DOHH2 (cell line): ENCODE results near the gene SLC6A20.

Experiments
- H3F3A ChIP-seq: fragments of 200-600 bp; sonication (generic), shearing (Covaris generic); 2 replicates; pipeline ENCODE4 v1.6.0; 2016; ENCODE audit warnings: antibody characterized with exemption, mild to moderate bottlenecking; ENCODE audit not compliant: control insufficient read depth, insufficient read depth
- H3K27ac ChIP-seq: fragments of 200-600 bp; sonication (generic); 2 replicates; pipeline ENCODE4 v1.5.1; 2014; ENCODE audit warnings: low read depth, mild to moderate bottlenecking, low read length, moderate library complexity
- H3K27me3 ChIP-seq: fragments of 200-600 bp; sonication (generic); 2 replicates; pipeline ENCODE4 v1.6.1; 2014; ENCODE audit warnings: mild to moderate bottlenecking, low read length, mixed read lengths; ENCODE audit not compliant: control insufficient read depth
- H3K36me3 ChIP-seq: fragments of 200-600 bp; sonication (generic); 2 replicates; pipeline ENCODE4 v1.6.1; 2014; ENCODE audit warnings: mild to moderate bottlenecking, low read length, moderate library complexity, mixed read lengths; ENCODE audit not compliant: control insufficient read depth
- H3K4me1 ChIP-seq: fragments of 200-600 bp; sonication (generic); 2 replicates; pipeline ENCODE4 v1.6.1; 2014; ENCODE audit warnings: mild to moderate bottlenecking, low read length, mixed read lengths; ENCODE audit not compliant: control insufficient read depth
- H3K4me2 ChIP-seq: fragments of 200-600 bp; sonication (generic); 2 replicates; pipeline ENCODE4 v1.6.0; 2014; ENCODE audit warnings: mild to moderate bottlenecking, low read length, moderate library complexity
- H3K4me3 ChIP-seq: fragments of 200-600 bp; sonication (generic); 2 replicates; pipeline ENCODE4 v1.5.1; 2014; ENCODE audit warnings: mild to moderate bottlenecking, low read length, mixed read lengths
- H3K79me2 ChIP-seq: fragments of 200-600 bp; sonication (generic); 2 replicates; pipeline ENCODE4 v1.6.1; 2014; ENCODE audit warnings: mild to moderate bottlenecking, low read length, mixed read lengths; ENCODE audit not compliant: control insufficient read depth
- H3K9me2 ChIP-seq: fragments of 200-600 bp; sonication (generic); replicated peaks from 2 replicates; pipeline ENCODE4 v1.6.1; 2014; ENCODE audit warnings: mild to moderate bottlenecking, low read length, mixed read lengths; ENCODE audit not compliant: control insufficient read depth
- H3K9me3 ChIP-seq: fragments of 200-600 bp; sonication (generic); 2 replicates; pipeline ENCODE4 v1.6.1; 2014; ENCODE audit warnings: antibody characterized with exemption, low read length, mixed read lengths; ENCODE audit not compliant: control insufficient read depth, insufficient read depth
- H4K20me1 ChIP-seq: fragments of 200-600 bp; sonication (generic); 2 replicates; pipeline ENCODE4 v1.6.0; 2014; ENCODE audit warnings: low read depth, mild to moderate bottlenecking, antibody characterized with exemption, low read length, moderate library complexity; ENCODE audit not compliant: control insufficient read depth, insufficient read depth
- EZH2phosphoT487 ChIP-seq: fragments of 200-600 bp; sonication (generic); IDR thresholded peaks from 2 replicates; pipeline ENCODE4 v1.6.1; 2017; ENCODE audit warnings: borderline replicate concordance, mild to moderate bottlenecking, antibody characterized with exemption, low read length, moderate library complexity, mixed read lengths
- TF ChIP-seq, protein P1 (sequence below): fragments of 200-600 bp; sonication (generic); IDR thresholded peaks from one replicate; pipeline ENCODE4 v1.5.1; 2014; ENCODE audit warnings: antibody characterized with exemption, mild to moderate bottlenecking, low read depth, low read length; ENCODE audit not compliant: poor library complexity, severe bottlenecking

The SLC6A20 gene

DNA sequence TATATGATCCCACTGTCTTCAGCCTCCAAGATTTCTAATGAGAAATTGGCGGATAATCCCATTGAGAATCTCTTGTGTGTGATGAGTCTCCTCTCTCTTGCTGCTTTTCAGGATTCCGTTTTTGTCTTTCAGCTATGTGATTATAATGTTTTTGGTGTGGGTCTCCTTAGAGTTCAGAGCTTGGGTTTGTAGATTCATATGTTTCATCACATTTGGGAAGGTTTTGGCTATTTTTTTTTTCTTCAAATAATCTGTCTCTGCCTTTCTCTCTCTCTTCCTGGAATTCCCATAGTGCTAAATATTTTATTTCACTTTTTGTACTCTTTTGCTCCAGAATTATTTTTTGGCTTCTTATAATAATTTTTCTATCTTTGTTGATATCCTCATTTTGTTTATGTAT is 66.7 kb downstream of the SLC6A20 start:
- H3K27ac ChIP-seq: no peak overlapping the region
- no peak overlapping the region for H3K4me2 ChIP-seq
- no peaks in the 10 kb centered on the region for H3F3A ChIP-seq
- H3K79me2 ChIP-seq: no peaks in the 10 kb centered on the region
- peaks cover 9% of the 10 kb centered on the region for H3K4me1 ChIP-seq
- no peaks in the 10 kb centered on the region for H3K9me2 ChIP-seq
- TF ChIP-seq EZH2phosphoT487: no peak
- TF ChIP-seq, protein P1, sequence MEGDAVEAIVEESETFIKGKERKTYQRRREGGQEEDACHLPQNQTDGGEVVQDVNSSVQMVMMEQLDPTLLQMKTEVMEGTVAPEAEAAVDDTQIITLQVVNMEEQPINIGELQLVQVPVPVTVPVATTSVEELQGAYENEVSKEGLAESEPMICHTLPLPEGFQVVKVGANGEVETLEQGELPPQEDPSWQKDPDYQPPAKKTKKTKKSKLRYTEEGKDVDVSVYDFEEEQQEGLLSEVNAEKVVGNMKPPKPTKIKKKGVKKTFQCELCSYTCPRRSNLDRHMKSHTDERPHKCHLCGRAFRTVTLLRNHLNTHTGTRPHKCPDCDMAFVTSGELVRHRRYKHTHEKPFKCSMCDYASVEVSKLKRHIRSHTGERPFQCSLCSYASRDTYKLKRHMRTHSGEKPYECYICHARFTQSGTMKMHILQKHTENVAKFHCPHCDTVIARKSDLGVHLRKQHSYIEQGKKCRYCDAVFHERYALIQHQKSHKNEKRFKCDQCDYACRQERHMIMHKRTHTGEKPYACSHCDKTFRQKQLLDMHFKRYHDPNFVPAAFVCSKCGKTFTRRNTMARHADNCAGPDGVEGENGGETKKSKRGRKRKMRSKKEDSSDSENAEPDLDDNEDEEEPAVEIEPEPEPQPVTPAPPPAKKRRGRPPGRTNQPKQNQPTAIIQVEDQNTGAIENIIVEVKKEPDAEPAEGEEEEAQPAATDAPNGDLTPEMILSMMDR: no peak
- no peak overlapping the region for H3K4me3 ChIP-seq
- peaks cover 63% of the 10 kb centered on the region for H3K36me3 ChIP-seq
- no peaks in the 10 kb centered on the region for H3K9me3 ChIP-seq
- no peaks in the 10 kb centered on the region for H3K27me3 ChIP-seq
- no peaks in the 10 kb centered on the region for H4K20me1 ChIP-seq

DNA sequence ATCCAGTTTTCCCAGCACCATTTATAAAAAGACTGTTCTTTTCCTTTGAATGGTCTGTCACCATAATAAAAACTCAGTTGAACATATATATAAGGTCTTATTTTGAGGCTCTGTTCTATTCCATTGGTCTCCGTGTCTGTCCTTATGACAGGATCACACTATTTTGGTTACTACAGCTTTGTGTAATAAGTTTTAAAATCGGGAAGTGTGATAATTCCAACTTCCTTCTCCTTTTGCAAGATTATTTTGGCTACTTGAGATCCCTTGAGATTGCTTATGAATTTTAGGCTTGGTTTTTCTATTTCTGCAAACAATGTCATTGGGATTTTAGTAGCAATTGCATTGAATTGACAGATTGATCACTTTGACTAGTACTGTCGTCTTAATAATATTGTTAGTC is 71.4 kb downstream of the SLC6A20 start:
- Histone ChIP-seq H3K9me2 (no peaks in the 10 kb centered on the region), H4K20me1 (no peaks in the 10 kb centered on the region), H3K4me1 (0 out of 2 replicates have a peak, but pooled peaks cover 3% of the 10 kb centered on the region), H3F3A (no peaks in the 10 kb centered on the region), H3K4me3 (no peak overlapping the region), H3K27me3 (no peaks in the 10 kb centered on the region), H3K9me3 (no peaks in the 10 kb centered on the region), H3K79me2 (no peaks in the 10 kb centered on the region), H3K4me2 (no peak overlapping the region), H3K36me3 (peaks cover 51% of the 10 kb centered on the region), H3K27ac (no peak overlapping the region)
- TF ChIP-seq, protein P1: no peak
- TF ChIP-seq EZH2phosphoT487: no peak

DNA sequence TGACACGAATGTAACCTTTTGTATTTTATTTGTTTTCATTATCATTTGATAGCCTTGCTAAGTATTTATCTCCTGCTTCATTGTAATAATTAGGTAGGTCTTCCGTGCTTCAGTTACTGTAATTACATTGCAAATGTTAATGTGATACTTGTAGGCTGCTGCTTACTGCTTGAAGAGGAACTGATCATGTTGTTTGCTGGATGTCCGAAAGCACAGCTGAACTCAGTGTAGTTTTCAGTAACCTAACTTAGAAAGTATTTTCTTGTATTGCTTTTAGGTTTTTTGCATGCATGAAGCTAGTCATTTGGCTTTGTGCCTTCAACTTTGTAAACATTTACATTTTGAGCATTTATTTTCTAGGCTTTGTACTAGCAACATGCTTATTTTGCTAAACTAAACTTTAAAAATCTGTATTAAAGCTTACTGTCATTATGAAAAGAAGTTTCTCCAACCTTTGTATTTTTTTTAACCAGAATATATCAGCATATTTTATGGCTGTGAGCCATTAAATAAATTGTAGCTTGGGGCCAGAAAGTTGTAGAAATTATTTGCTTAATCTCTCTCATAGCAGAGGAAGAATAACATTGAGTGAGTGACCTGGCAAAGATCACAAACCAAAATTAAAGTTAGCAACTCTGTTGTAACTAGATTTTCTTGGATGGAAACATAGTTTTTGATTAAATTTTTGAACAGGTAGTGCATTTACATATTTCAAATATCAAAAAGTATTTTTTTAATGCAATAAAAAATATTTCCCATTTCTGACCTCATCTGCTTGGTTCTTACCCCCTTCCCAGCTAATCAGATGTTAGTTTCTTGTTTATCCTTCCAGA is 76.5 kb downstream of the SLC6A20 start:
- Histone ChIP-seq H4K20me1 (no peaks in the 10 kb centered on the region), H3F3A (no peaks in the 10 kb centered on the region), H3K79me2 (no peaks in the 10 kb centered on the region), H3K4me2 (no peak overlapping the region), H3K4me3 (no peak overlapping the region), H3K9me2 (no peaks in the 10 kb centered on the region), H3K4me1 (no peaks in the 10 kb centered on the region), H3K9me3 (no peaks in the 10 kb centered on the region), H3K27me3 (no peaks in the 10 kb centered on the region), H3K36me3 (peaks cover 30% of the 10 kb centered on the region), H3K27ac (no peak overlapping the region)
- no peak for TF ChIP-seq EZH2phosphoT487
- TF ChIP-seq, protein P1: no peak
